Naive B cell (primary cell): ENCODE results near the gene ARHGAP27. TPM values are rescaled to one million over a fixed set of nuclear protein-coding genes. Genes with fewer than 3 reads are reported as not detected.
A peak's percentile ranks its signal among the peaks of the same experiment; 100 is the strongest.
"Not testable (repeated sequence)": the region's sequence is repeated elsewhere in the genome, so short reads cannot be mapped to it uniquely, and the experiment has no call there.

Source experiments
- ATAC-seq, 2 donors: fragments of 150-1000 bp; cut with Tn5 transposase; 2 replicates each; pipeline ENCODE4 v1.10.0; 2021; ENCODE audit warnings: low read depth in 2 of 2, mild to moderate bottlenecking in 2 of 2, moderate library complexity in 2 of 2
- DNase-seq: peaks from one replicate; pipeline ENCODE4 v3.0.0; 2022
- H3K27ac Mint-ChIP-seq, 6 donors: one replicate each; pipeline ENCODE4 v1.8.0; 2020 to 2022; ENCODE audit warnings: mild to moderate bottlenecking in 6 of 6, mixed read lengths in 6 of 6, moderate library complexity in 5 of 6, inconsistent platforms in 2 of 6
- H3K27me3 Mint-ChIP-seq, 3 donors: one replicate each; pipeline ENCODE4 v1.8.0; 2021 to 2022; ENCODE audit warnings: mixed read lengths in 3 of 3, mild to moderate bottlenecking in 1 of 3
- H3K36me3 Mint-ChIP-seq, 2 donors: one replicate each; pipeline ENCODE4 v1.8.0; 2020 to 2022; ENCODE audit warnings: mixed read lengths in 2 of 2, inconsistent platforms in 1 of 2, mild to moderate bottlenecking in 1 of 2
- H3K4me1 Mint-ChIP-seq, 3 donors: one replicate each; pipeline ENCODE4 v1.8.0; 2020 to 2022; ENCODE audit warnings: mixed read lengths in 3 of 3, inconsistent platforms in 1 of 3, mild to moderate bottlenecking in 1 of 3, moderate library complexity in 1 of 3
- H3K4me3 Mint-ChIP-seq, 8 donors: one replicate each; pipeline ENCODE4 v1.8.0; 2020 to 2022; ENCODE audit warnings: mild to moderate bottlenecking in 8 of 8, mixed read lengths in 8 of 8, moderate library complexity in 8 of 8, inconsistent platforms in 2 of 8
- H3K9me3 Mint-ChIP-seq, 7 donors: one replicate each; pipeline ENCODE4 v1.8.0; 2020 to 2022; ENCODE audit warnings: mixed read lengths in 7 of 7, mild to moderate bottlenecking in 5 of 7, inconsistent platforms in 2 of 7, moderate library complexity in 1 of 7
- polyA plus RNA-seq, 6 donors: library from polyadenylated mRNA; unstranded; fragments of 300-500 nt; fragmentation: Illumina TruSeq; gene quantifications; one replicate each; pipeline ENCODE4 v1.2.3, GENCODE V29; 2021; ENCODE audit warnings: low read depth in 6 of 6

Gene ARHGAP27
- polyA plus RNA-seq, 6 donors from 2014 or later = 32.3 to 76.2 (median 40.9) TPM

- H3K4me3 Mint-ChIP-seq = peak overlapping the region in 2 of 8 donors; percentile 30 to 43
- H3K9me3 Mint-ChIP-seq, DNase-seq, H3K27me3 Mint-ChIP-seq: not testable (repeated sequence)
- H3K36me3 Mint-ChIP-seq = peaks cover 5 to 33% of the 10 kb centered on the region in 2 donors
- peak overlapping the region in 1 of 6 donors; percentile 47 for H3K27ac Mint-ChIP-seq
- peak; percentile 35 to 59 for ATAC-seq
- peaks cover 16 to 32% (median 21%) of the 10 kb centered on the region in 3 donors for H3K4me1 Mint-ChIP-seq
Observed at GRCh38 chr17:45452329-45453224, 19.9 kb upstream of the ARHGAP27 start.

- not testable (repeated sequence) for H3K27ac Mint-ChIP-seq, H3K9me3 Mint-ChIP-seq, DNase-seq, H3K27me3 Mint-ChIP-seq
- Mint-ChIP-seq H3K4me1 (peaks cover 16 to 32% (median 21%) of the 10 kb centered on the region in 3 donors), H3K4me3 (peak overlapping the region in 3 of 8 donors; percentile 39 to 75 (median 54)), H3K36me3 (peaks cover 5 to 33% of the 10 kb centered on the region in 2 donors)
- peak; percentile 50 to 68 for ATAC-seq
Observed at GRCh38 chr17:45451660-45452059, 19.0 kb upstream of the ARHGAP27 start.

GRCh38 chr17:45451131-45451530 lies 18.5 kb upstream of the ARHGAP27 start:
- no peak for DNase-seq
- Mint-ChIP-seq H3K36me3 (peaks cover 5 to 28% of the 10 kb centered on the region in 2 donors), H3K27ac (peak overlapping the region in 1 of 6 donors; percentile 69), H3K4me1 (peaks cover 16 to 32% (median 16%) of the 10 kb centered on the region in 3 donors), H3K4me3 (peak overlapping the region in 4 of 8 donors; percentile 15 to 54 (median 44)), H3K27me3 (no peaks in the 10 kb centered on the region), H3K9me3 (no peaks in the 10 kb centered on the region)
- ATAC-seq = peak in 1 of 2 donors; percentile 30

- not testable (repeated sequence) for H3K27me3 Mint-ChIP-seq, ATAC-seq, DNase-seq, H3K9me3 Mint-ChIP-seq
- peak overlapping the region in 1 of 6 donors; percentile 85 for H3K27ac Mint-ChIP-seq
- peaks cover 5 to 27% of the 10 kb centered on the region in 2 donors for H3K36me3 Mint-ChIP-seq
- peaks cover 16 to 32% (median 16%) of the 10 kb centered on the region in 3 donors for H3K4me1 Mint-ChIP-seq
- H3K4me3 Mint-ChIP-seq = peak overlapping the region in 2 of 8 donors; percentile 20 to 72
Observed at GRCh38 chr17:45449708-45450329, 17.1 kb upstream of the ARHGAP27 start.

DNA sequence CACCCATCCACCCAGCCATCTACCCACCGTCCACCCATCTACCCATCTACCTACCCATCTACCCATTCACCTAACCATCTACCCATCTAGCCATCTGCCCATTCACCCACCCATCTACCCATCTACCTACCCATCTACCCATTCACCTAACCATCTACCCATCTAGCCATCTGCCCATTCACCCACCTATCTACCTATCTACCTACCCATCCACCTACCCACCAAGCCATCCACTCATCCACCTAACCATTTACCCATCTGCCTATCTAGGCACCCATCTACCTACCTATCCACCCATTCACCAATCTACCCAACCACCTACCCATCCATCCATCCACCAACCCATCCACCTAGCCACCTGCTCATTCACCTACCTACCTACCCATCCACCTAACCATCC lies 16.6 kb upstream of the ARHGAP27 start:
- Mint-ChIP-seq H3K36me3 (peaks cover 0 to 23% of the 10 kb centered on the region in 2 donors), H3K4me1 (peaks cover 12 to 27% (median 12%) of the 10 kb centered on the region in 3 donors)
- not testable (repeated sequence) for DNase-seq, H3K4me3 Mint-ChIP-seq, H3K9me3 Mint-ChIP-seq, H3K27ac Mint-ChIP-seq, H3K27me3 Mint-ChIP-seq, ATAC-seq

GRCh38 chr17:45448483-45448882 lies 15.8 kb upstream of the ARHGAP27 start:
- DNase-seq, H3K27me3 Mint-ChIP-seq, H3K27ac Mint-ChIP-seq, H3K9me3 Mint-ChIP-seq, ATAC-seq, H3K4me3 Mint-ChIP-seq: not testable (repeated sequence)
- Mint-ChIP-seq H3K4me1 (peaks cover 11 to 27% (median 12%) of the 10 kb centered on the region in 3 donors), H3K36me3 (peaks cover 0 to 22% of the 10 kb centered on the region in 2 donors)

DNA sequence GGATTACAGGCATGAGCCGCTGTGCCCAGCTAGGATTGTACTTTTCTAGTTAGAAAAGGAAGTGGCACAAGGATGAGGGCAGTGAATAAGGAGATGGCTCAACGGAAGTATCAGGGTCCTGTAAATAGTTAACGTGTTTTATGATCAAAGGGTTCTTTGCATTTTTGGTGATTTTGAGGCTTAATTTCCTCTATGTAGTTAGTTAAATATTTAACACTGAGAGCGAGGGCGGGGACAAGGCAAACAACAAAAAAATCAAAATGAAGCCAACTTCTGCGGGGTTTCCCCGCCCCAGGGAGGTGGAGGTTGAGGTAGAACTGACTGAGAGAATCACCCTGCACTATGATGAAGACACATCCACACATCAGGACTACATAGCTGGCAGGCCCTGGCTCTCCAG lies 15.4 kb upstream of the ARHGAP27 start:
- H3K36me3 Mint-ChIP-seq = peaks cover 0 to 22% of the 10 kb centered on the region in 2 donors
- H3K9me3 Mint-ChIP-seq, H3K4me3 Mint-ChIP-seq, ATAC-seq, H3K27me3 Mint-ChIP-seq, H3K27ac Mint-ChIP-seq, DNase-seq: not testable (repeated sequence)
- peaks cover 11 to 25% (median 12%) of the 10 kb centered on the region in 3 donors for H3K4me1 Mint-ChIP-seq

DNA sequence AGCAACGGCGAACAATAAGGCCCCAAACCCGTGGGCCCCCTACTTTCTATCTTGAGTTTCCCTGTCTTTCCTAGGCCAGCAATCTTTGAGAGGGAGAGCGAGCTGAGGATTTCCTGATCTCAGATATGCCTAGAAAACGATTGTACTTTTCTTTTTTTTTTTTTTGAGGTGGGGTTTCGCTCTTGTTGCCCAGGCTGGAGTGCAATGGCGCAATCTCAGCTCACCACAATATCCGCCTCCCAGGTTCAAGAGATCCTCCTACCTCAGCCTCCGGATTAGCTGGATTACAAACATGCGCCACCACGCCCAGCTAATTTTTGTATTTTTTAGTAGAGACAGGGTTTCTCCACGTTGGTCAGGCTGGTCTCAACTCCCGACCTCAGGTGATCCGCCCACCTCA lies 15.0 kb upstream of the ARHGAP27 start:
- ATAC-seq, H3K27ac Mint-ChIP-seq, H3K9me3 Mint-ChIP-seq, H3K27me3 Mint-ChIP-seq, H3K4me3 Mint-ChIP-seq, DNase-seq: not testable (repeated sequence)
- Mint-ChIP-seq H3K36me3 (peaks cover 0 to 22% of the 10 kb centered on the region in 2 donors), H3K4me1 (peaks cover 7 to 21% (median 12%) of the 10 kb centered on the region in 3 donors)

- H3K27ac Mint-ChIP-seq, H3K9me3 Mint-ChIP-seq, ATAC-seq, DNase-seq, H3K4me3 Mint-ChIP-seq, H3K27me3 Mint-ChIP-seq: not testable (repeated sequence)
- Mint-ChIP-seq H3K36me3 (peaks cover 0 to 22% of the 10 kb centered on the region in 2 donors), H3K4me1 (peaks cover 5 to 20% (median 12%) of the 10 kb centered on the region in 3 donors)
Observed at GRCh38 chr17:45446872-45447625, 14.4 kb upstream of the ARHGAP27 start.

- H3K27me3 Mint-ChIP-seq, ATAC-seq, H3K4me3 Mint-ChIP-seq, H3K27ac Mint-ChIP-seq, H3K9me3 Mint-ChIP-seq, DNase-seq: not testable (repeated sequence)
- H3K4me1 Mint-ChIP-seq = peaks cover 4 to 17% (median 16%) of the 10 kb centered on the region in 3 donors
- peaks cover 0 to 22% of the 10 kb centered on the region in 2 donors for H3K36me3 Mint-ChIP-seq
Observed at GRCh38 chr17:45445901-45446743, 13.5 kb upstream of the ARHGAP27 start.

DNA sequence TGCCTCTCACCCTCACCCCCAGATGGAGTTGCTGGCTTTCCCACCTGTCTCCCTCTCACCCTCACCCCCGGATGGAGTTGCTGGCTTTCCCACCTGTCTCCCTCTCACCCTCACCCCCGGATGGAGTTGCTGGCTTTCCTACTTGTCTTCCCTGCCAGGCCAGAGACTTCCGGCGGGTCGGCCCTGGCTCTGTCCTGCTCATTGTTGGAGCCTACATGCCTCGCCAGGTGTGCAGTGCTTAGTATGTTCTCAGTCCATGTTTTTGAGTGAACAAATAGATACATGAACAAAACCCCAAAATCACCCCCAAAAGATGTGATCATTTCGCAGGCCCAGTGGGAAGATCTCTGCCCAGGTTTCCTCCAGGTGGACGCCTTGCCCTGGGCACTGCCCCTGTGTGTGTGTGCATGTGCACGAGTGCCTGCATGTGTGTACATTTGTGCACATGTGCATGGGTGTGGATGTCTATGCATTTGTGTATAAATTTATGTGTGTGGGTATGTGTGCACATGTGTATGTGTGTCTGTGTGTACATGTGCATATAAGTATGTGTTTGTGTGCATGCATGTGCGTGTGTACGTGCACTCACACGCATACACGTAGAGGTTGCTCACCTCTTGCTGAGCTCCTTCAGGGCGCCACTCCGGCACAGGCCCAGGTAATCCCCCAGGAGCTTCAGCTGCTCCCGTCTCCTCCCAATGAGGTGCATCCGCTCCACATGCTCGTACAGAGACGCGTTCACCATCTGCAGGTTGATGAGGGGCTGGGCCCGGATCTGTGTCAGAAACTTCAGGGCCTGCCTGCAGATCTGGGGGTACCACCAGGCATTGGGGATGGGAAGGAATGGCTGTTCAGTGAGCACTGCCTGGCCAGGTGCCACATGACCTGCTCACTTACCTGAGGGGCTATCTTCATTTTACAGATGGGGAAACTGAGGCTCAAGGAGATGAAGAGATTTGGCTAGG lies 12.5 kb upstream of the ARHGAP27 start:
- not testable (repeated sequence) for ATAC-seq, H3K4me3 Mint-ChIP-seq, H3K9me3 Mint-ChIP-seq, DNase-seq, H3K27me3 Mint-ChIP-seq
- Mint-ChIP-seq H3K27ac (peak overlapping the region in 2 of 6 donors; percentile 22 to 26), H3K36me3 (peaks cover 0 to 20% of the 10 kb centered on the region in 2 donors), H3K4me1 (peaks cover 0 to 22% (median 19%) of the 10 kb centered on the region in 3 donors)
